HG03045 (cell line): ENCODE results near the gene CATSPER1.
"Not testable (repeated sequence)": the region's sequence is repeated elsewhere in the genome, so short reads cannot be mapped to it uniquely, and the experiment has no call there.

ENCODE experiments used
- ATAC-seq: cut with Tn5 transposase; IDR thresholded peaks from one replicate; pipeline ENCODE4 v1.9.1; 2021; ENCODE audit warnings: mild to moderate bottlenecking, moderate library complexity; ENCODE audit not compliant: unreplicated experiment

The CATSPER1 gene

GRCh38 chr11:66051766-66052663 lies 25.7 kb upstream of the CATSPER1 start, which contains the start of gene SF3B2:
Gene SF3B2, plus strand, starts transcription at chr11:66052364. Its CDS starts 21 bp downstream, at chr11:66052385.
- peak; percentile 94 for ATAC-seq

GRCh38 chr11:66051371-66051765 lies 25.1 kb upstream of the CATSPER1 start:
- no peak for ATAC-seq

- ATAC-seq = no peak
Measured at GRCh38 chr11:66050581-66051231, 24.4 kb upstream of the CATSPER1 start.

- ATAC-seq = no peak
Measured at GRCh38 chr11:66048547-66049323, 22.5 kb upstream of the CATSPER1 start, which contains the start of gene GAL3ST3. Gene GAL3ST3, minus strand, starts transcription at chr11:66049161. Its CDS starts 3,746 bp downstream, at chr11:66045415.

GRCh38 chr11:66047541-66048365 lies 21.5 kb upstream of the CATSPER1 start:
- no peak for ATAC-seq

- ATAC-seq = no peak
Measured at GRCh38 chr11:66046901-66047300, 20.6 kb upstream of the CATSPER1 start.

- no peak for ATAC-seq
Measured at GRCh38 chr11:66045177-66045639, 18.9 kb upstream of the CATSPER1 start.

GRCh38 chr11:66044757-66045156 lies 18.5 kb upstream of the CATSPER1 start:
- ATAC-seq = no peak

GRCh38 chr11:66042996-66043906 lies 17.0 kb upstream of the CATSPER1 start:
- ATAC-seq = no peak

- ATAC-seq = no peak
Measured at GRCh38 chr11:66042227-66042995, 16.1 kb upstream of the CATSPER1 start.

- no peak for ATAC-seq
Measured at GRCh38 chr11:66039765-66040164, 13.5 kb upstream of the CATSPER1 start.

- ATAC-seq = no peak
Measured at GRCh38 chr11:66037327-66037726, 11.0 kb upstream of the CATSPER1 start.

GRCh38 chr11:66036334-66036710 lies 10.0 kb upstream of the CATSPER1 start:
- no peak for ATAC-seq

- ATAC-seq = no peak
Measured at GRCh38 chr11:66035653-66036333, 9.5 kb upstream of the CATSPER1 start.

- ATAC-seq = no peak
Measured at GRCh38 chr11:66032957-66033735, 6.9 kb upstream of the CATSPER1 start.

GRCh38 chr11:66023186-66023440 lies 3.2 kb downstream of the CATSPER1 start:
- ATAC-seq = not testable (repeated sequence)

- ATAC-seq = no peak
Measured at GRCh38 chr11:66022401-66023185, 3.7 kb downstream of the CATSPER1 start.
